K562 (cell line): Measurements from ENCODE around the gene CRYBA4. TPM values are rescaled to one million over a fixed set of nuclear protein-coding genes. Genes with fewer than 3 reads are reported as not detected.

ENCODE experiments used
- CREBBP ChIP-seq: IDR thresholded peaks from one replicate; pipeline ENCODE4 v1.6.1; 2012; ENCODE audit warnings: low read depth, mild to moderate bottlenecking, control low read depth, inconsistent platforms, low read length
- EZH2 ChIP-seq: IDR thresholded peaks from 2 replicates; pipeline ENCODE4 v1.6.1; 2012; ENCODE audit warnings: low read depth, mild to moderate bottlenecking, inconsistent platforms, low read length, borderline replicate concordance
- GABPB1 ChIP-seq: sonication (generic); formaldehyde crosslinking; IDR thresholded peaks from 2 replicates; pipeline ENCODE4 v1.8.0; 2022; ENCODE audit warnings: mild to moderate bottlenecking, missing genetic modification reagents
- GATA2 ChIP-seq: sonication (generic); formaldehyde crosslinking; IDR thresholded peaks from 2 replicates; pipeline ENCODE4 v1.4.0; 2020; ENCODE audit warnings: mild to moderate bottlenecking, missing genetic modification reagents
- HMGN3 ChIP-seq: IDR thresholded peaks from 2 replicates; pipeline ENCODE4 v1.6.1; 2011; ENCODE audit warnings: borderline replicate concordance, low read depth, mild to moderate bottlenecking, mixed read lengths, low read length; ENCODE audit not compliant: insufficient read length; ENCODE audit errors: extremely low read depth
- MEF2A ChIP-seq: IDR thresholded peaks from 2 replicates; pipeline ENCODE4 v1.6.1; 2011; ENCODE audit warnings: low read depth, mild to moderate bottlenecking, low read length, moderate library complexity; ENCODE audit not compliant: control insufficient read depth
- MEF2D ChIP-seq: conservative IDR thresholded peaks from 2 replicates; pipeline ENCODE4 v1.6.1; 2016; ENCODE audit warnings: low read depth, missing genetic modification characterization, missing compliant biosample characterization
- PURB ChIP-seq: sonication (generic); formaldehyde crosslinking; IDR thresholded peaks from 2 replicates; pipeline ENCODE4 v1.9.0; 2021; ENCODE audit warnings: low read depth, mild to moderate bottlenecking, missing genetic modification reagents
- SIX5 ChIP-seq, 2 experiments: IDR thresholded peaks; 2 replicates each; pipeline ENCODE4 v1.6.1; 2011; ENCODE audit warnings: low read length in 2 of 2, borderline replicate concordance in 1 of 2, low read depth in 1 of 2, mild to moderate bottlenecking in 1 of 2, moderate library complexity in 1 of 2; ENCODE audit not compliant: insufficient read depth in 1 of 2
- SREBF2 ChIP-seq: sonication (generic); formaldehyde crosslinking; IDR thresholded peaks from 2 replicates; pipeline ENCODE4 v1.4.0; 2020; ENCODE audit warnings: mild to moderate bottlenecking, missing genetic modification reagents
- ZNF347 ChIP-seq: fragments of 450-650 bp; formaldehyde crosslinking; IDR thresholded peaks from 2 replicates; pipeline ENCODE4 v1.4.0; 2020; ENCODE audit warnings: low read depth, mild to moderate bottlenecking, moderate library complexity
- ZNF431 ChIP-seq: sonication (generic); formaldehyde crosslinking; IDR thresholded peaks from 2 replicates; pipeline ENCODE4 v1.8.0; 2022; ENCODE audit warnings: mild to moderate bottlenecking, missing genetic modification reagents
- ZNF445 ChIP-seq: fragments of 250-450 bp; sonication (Bioruptor Pico); IDR thresholded peaks from 2 replicates; pipeline ENCODE4 v1.4.0; 2020; ENCODE audit warnings: low read depth, mild to moderate bottlenecking, moderate library complexity
- ZSCAN29 ChIP-seq: fragments of 450-650 bp; IDR thresholded peaks from 2 replicates; pipeline ENCODE4 v1.6.1; 2017
- polyA plus RNA-seq, 8 experiments: library from polyadenylated mRNA; depleted of rRNA in 4 of 8; stranded (reverse) in 5 of 8; unstranded in 3 of 8; fragments of >200 nt; fragmentation: Nextera tagmentation in 2 of 8; fragmentation: Illumina TruSeq in 1 of 8; extraction: Ambion mirVana in 2 of 8; extraction: Trizol in 1 of 8; gene quantifications; 2 replicates each; pipeline versions ENCODE4 v1.2.1 to v1.2.3, GENCODE V29; 2011 to 2014; ENCODE audit warnings: inconsistent platforms in 1 of 8, missing spikeins in 1 of 8
- total RNA-seq, 7 experiments: library from RNA; depleted of rRNA in 6 of 7; stranded (reverse); fragments of >200 nt in 6 of 7; fragmentation: Illumina TruSeq in 2 of 7; extraction: Trizol in 2 of 7; gene quantifications; 2 replicates each; pipeline versions ENCODE4 v1.2.1 to v1.2.3, GENCODE V29; 2011 to 2021; ENCODE audit warnings: low replicate concordance in 1 of 7
- TF ChIP-seq, protein P1 (sequence below): sonication (generic); formaldehyde crosslinking; IDR thresholded peaks from 2 replicates; pipeline ENCODE4 v1.8.1; 2022; ENCODE audit warnings: missing genetic modification reagents
- TF ChIP-seq, protein P2 (sequence below): fragments of 200-800 bp; sonication (Bioruptor generic); IDR thresholded peaks from 2 replicates; pipeline ENCODE4 v1.6.1; 2016; ENCODE audit warnings: missing genetic modification characterization, missing compliant biosample characterization
- TF ChIP-seq, protein P3 (sequence below): fragments of 250-450 bp; sonication (Bioruptor Pico); IDR thresholded peaks from 2 replicates; pipeline ENCODE4 v1.4.0; 2020; ENCODE audit warnings: mild to moderate bottlenecking, moderate library complexity
- TF ChIP-seq, protein P4 (sequence below): sonication (generic); formaldehyde crosslinking; IDR thresholded peaks from 2 replicates; pipeline ENCODE4 v1.8.0; 2022; ENCODE audit warnings: mild to moderate bottlenecking, missing genetic modification reagents

CRYBA4 gene
- total and polyA plus RNA-seq, 9 of the 15 experiments (the other 6 are each of a cell fraction or from before 2014, with no cell fraction given), result 0.59 to 3.3 (median 1.6) TPM

DNA sequence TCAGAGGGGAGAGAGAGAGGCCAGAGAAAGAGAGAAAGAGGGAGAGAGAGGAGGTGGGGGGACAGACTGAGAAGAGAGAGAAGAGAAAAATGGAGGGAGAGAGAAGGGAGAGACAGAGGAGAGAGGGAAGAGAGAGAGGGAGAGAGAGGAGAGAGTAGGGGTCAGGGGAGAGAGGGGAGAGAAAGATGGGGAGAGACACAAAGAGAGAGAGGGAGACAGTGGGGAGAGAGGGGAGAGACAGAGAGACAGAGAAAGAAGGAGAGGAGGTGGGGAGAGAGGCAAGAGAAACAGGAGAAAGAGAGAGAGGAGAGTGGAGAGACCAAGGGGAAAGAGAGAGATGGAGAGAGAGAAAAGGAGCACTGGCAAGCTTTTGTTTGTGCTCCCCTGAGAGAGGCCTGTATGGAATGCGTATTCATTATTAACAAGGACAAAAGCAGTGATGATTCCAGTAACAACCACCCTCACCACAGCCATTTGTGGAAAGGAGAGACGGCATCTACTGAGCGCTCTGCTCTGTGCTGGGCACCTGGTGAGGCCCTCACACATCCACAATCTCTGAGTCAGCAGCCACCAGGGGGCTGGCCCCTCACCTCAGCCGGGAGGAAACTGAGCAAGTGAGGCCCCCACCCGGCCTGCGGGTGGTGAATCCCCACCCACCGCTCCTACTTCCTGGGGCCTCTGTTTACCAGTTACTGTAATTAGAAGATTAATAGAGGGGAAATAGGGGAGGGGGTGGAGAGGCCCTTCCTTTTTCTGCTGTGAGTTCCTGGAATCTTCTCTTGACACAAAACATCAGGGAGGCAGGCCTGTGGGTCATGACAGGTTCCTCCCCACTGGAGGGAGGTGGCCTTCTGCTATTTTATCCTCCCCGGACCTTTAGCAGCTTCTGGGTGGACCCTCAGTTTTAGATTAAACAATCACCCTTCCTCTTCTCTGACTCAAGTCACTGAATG is 21.0 kb downstream of the CRYBA4 start (continued):
- TF ChIP-seq CREBBP, result no peak
- no peak for TF ChIP-seq PURB (CRISPR knock-in tag)
- TF ChIP-seq, protein P1, sequence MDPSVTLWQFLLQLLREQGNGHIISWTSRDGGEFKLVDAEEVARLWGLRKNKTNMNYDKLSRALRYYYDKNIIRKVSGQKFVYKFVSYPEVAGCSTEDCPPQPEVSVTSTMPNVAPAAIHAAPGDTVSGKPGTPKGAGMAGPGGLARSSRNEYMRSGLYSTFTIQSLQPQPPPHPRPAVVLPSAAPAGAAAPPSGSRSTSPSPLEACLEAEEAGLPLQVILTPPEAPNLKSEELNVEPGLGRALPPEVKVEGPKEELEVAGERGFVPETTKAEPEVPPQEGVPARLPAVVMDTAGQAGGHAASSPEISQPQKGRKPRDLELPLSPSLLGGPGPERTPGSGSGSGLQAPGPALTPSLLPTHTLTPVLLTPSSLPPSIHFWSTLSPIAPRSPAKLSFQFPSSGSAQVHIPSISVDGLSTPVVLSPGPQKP (CRISPR knock-in tag), result no peak
- TF ChIP-seq ZSCAN29, result no peak
- no peak for TF ChIP-seq ZNF347 (CRISPR knock-in tag)
- TF ChIP-seq ZNF445 (CRISPR knock-in tag), result no peak
- TF ChIP-seq ZNF431 (CRISPR knock-in tag), result no peak
- no peak; the same call in 1 of the 2 replicates for TF ChIP-seq GABPB1
- TF ChIP-seq SREBF2 (CRISPR knock-in tag), result no peak
- no peak for TF ChIP-seq HMGN3
- TF ChIP-seq, protein P2, sequence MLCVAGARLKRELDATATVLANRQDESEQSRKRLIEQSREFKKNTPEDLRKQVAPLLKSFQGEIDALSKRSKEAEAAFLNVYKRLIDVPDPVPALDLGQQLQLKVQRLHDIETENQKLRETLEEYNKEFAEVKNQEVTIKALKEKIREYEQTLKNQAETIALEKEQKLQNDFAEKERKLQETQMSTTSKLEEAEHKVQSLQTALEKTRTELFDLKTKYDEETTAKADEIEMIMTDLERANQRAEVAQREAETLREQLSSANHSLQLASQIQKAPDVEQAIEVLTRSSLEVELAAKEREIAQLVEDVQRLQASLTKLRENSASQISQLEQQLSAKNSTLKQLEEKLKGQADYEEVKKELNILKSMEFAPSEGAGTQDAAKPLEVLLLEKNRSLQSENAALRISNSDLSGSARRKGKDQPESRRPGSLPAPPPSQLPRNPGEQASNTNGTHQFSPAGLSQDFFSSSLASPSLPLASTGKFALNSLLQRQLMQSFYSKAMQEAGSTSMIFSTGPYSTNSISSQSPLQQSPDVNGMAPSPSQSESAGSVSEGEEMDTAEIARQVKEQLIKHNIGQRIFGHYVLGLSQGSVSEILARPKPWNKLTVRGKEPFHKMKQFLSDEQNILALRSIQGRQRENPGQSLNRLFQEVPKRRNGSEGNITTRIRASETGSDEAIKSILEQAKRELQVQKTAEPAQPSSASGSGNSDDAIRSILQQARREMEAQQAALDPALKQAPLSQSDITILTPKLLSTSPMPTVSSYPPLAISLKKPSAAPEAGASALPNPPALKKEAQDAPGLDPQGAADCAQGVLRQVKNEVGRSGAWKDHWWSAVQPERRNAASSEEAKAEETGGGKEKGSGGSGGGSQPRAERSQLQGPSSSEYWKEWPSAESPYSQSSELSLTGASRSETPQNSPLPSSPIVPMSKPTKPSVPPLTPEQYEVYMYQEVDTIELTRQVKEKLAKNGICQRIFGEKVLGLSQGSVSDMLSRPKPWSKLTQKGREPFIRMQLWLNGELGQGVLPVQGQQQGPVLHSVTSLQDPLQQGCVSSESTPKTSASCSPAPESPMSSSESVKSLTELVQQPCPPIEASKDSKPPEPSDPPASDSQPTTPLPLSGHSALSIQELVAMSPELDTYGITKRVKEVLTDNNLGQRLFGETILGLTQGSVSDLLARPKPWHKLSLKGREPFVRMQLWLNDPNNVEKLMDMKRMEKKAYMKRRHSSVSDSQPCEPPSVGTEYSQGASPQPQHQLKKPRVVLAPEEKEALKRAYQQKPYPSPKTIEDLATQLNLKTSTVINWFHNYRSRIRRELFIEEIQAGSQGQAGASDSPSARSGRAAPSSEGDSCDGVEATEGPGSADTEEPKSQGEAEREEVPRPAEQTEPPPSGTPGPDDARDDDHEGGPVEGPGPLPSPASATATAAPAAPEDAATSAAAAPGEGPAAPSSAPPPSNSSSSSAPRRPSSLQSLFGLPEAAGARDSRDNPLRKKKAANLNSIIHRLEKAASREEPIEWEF (CRISPR knock-in tag), result no peak
- TF ChIP-seq, protein P3, sequence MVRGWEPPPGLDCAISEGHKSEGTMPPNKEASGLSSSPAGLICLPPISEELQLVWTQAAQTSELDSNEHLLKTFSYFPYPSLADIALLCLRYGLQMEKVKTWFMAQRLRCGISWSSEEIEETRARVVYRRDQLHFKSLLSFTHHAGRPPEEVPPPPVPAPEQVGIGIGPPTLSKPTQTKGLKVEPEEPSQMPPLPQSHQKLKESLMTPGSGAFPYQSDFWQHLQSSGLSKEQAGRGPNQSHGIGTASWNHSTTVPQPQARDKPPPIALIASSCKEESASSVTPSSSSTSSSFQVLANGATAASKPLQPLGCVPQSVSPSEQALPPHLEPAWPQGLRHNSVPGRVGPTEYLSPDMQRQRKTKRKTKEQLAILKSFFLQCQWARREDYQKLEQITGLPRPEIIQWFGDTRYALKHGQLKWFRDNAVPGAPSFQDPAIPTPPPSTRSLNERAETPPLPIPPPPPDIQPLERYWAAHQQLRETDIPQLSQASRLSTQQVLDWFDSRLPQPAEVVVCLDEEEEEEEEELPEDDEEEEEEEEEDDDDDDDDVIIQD (CRISPR knock-in tag), result no peak
- no peak for TF ChIP-seq SIX5 (IDR thresholded peaks at IDR 0.05; ENCODE audit: borderline replicate concordance in 1 of 2, insufficient read depth in 1 of 2, low read depth in 1 of 2, low read length in 2 of 2)
- no peak for TF ChIP-seq MEF2D
- no peak for TF ChIP-seq MEF2A
- no peak for TF ChIP-seq EZH2
- TF ChIP-seq, protein P4, sequence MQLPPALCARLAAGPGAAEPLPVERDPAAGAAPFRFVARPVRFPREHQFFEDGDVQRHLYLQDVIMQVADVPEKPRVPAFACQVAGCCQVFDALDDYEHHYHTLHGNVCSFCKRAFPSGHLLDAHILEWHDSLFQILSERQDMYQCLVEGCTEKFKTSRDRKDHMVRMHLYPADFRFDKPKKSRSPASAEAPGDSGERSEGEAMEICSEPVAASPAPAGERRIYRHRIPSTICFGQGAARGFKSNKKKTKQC (CRISPR knock-in tag), result no peak
- no peak for TF ChIP-seq GATA2 (CRISPR knock-in tag)
